ENCODE results near the gene SULT2B1.

Gene SULT2B1

DNA sequence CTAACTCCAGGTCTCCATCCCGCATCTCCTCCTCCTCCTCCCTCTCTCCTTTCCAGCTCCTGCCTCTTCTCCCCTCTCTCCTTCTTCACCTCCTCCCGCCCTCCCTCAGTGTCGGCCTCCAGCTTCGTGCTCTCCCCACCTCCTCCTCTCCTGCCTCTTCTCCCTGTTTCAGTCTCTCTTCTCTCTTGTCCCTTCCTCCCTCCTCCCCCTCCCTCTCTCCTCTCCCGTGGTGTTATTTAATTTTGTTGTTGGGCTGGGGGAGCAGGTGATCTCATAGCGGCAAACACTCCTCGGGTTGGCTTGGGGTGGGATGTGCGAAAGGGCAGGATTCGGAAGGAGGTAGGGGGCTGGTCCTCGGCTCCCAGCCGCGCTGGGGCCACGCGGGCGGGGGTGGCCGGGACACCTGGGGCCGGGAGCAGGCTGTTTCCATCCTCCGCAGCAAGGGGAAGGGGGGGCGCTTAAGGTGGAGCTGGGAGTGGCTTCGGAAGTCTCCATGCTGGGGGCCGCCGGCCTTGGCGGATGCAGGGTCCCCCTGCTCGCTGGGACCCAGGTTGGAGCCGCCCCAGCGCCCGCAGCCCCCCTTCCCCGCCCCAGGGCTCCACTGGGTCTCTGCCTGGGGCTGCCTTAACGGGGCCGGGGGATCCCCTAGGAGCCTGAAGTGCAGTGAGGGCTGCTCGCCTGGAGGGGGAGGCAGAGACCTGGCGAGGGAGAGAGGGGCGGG lies 94.2 kb downstream of the SULT2B1 start, which contains the start of gene CA11:
TSS of gene CA11 (minus strand) at position 187 of the 721 bp plus-strand sequence. CDS start 555 bp downstream, outside the sequence.
- peak; percentile 92 for DNase-seq (ENCODE audit: low spot score)
- TF ChIP-seq, protein P1, sequence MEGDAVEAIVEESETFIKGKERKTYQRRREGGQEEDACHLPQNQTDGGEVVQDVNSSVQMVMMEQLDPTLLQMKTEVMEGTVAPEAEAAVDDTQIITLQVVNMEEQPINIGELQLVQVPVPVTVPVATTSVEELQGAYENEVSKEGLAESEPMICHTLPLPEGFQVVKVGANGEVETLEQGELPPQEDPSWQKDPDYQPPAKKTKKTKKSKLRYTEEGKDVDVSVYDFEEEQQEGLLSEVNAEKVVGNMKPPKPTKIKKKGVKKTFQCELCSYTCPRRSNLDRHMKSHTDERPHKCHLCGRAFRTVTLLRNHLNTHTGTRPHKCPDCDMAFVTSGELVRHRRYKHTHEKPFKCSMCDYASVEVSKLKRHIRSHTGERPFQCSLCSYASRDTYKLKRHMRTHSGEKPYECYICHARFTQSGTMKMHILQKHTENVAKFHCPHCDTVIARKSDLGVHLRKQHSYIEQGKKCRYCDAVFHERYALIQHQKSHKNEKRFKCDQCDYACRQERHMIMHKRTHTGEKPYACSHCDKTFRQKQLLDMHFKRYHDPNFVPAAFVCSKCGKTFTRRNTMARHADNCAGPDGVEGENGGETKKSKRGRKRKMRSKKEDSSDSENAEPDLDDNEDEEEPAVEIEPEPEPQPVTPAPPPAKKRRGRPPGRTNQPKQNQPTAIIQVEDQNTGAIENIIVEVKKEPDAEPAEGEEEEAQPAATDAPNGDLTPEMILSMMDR (IDR thresholded peaks at IDR 0.05; ENCODE audit: extremely low read depth, missing control alignments): peak; percentile 86

DNA sequence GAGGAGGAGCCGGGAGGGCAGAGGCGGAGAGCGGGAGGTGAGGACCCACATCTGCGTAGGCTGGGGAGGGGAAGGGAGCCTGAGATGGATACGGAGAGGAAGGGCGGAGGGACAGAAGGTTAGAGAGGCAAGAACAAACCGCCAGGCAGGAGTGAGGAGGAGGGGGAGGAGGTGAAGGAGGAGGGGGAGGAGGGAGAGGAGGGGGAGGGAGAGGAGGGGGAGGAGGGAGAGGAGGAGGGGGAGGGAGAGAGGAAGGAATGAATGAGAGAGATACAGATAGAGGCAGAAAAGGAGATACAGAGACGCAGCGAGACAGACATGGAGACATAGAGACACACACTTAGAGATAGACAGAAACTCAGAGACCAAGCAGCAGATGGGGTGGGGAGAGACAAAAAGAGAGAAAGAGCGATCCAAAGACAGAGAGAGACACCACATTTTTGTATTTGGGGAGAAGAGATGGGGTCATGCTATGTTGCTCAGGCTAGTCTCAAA lies 94.8 kb downstream of the SULT2B1 start:
- TF ChIP-seq, protein P1 (IDR thresholded peaks at IDR 0.05; ENCODE audit: extremely low read depth, missing control alignments): no peak
- DNase-seq (ENCODE audit: low spot score): no peak

DNA sequence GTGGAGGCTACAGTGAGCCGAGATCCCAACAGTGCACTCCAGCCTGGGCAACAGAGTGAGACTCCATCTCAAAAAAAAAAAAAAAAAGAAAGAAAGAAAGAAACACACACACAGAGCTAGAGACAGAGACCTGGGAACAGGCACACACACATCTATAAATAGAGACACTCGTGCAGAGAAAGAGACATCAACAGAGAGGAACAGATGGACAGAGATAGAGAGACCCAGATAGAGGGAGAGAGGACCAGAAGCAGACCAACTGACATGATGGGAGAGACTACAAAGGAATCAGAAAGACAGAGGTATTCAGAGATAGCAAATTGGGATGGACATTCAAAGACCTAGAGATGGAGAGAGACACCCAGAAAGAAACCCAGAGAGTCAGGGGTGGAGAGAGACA lies 96.2 kb downstream of the SULT2B1 start:
- TF ChIP-seq, protein P1 (IDR thresholded peaks at IDR 0.05; ENCODE audit: extremely low read depth, missing control alignments): no peak
- no peak for DNase-seq (ENCODE audit: low spot score)

Measured in GM20000 (cell line).